Posterior vena cava (tissue), 2 donors: ENCODE data around the gene LETM1. TPM values are rescaled to one million over a fixed set of nuclear protein-coding genes. Genes with fewer than 3 reads are reported as not detected.

ENCODE experiments used
- DNase-seq: peaks from one replicate; pipeline ENCODE4 v3.0.0-alpha.2; 2020; ENCODE audit warnings: low spot score
- intact Hi-C, 2 donors: fragments of 100-400 bp; cut with DNase I; formaldehyde crosslinking; loops; one replicate each; pipeline versions ENCODE4 v1.14.1 to v1.14.2; 2022 to 2023
- total RNA-seq, 2 donors: library from RNA; stranded (reverse); fragmentation: NEBNext Ultra II Directional; extraction: Animal tissue kit (Norgen Biotek cat#: 25700); gene quantifications; one replicate each; pipeline ENCODE4 v1.2.1, GENCODE V29; 2021
- donor health status: DM: yes; HTN: yes; CAD: no.
- donor health status: DM: yes; HTN: yes; CAD: no.

LETM1 gene
- total RNA-seq, 2 donors from 2014 or later, result 22.0 to 25.7 TPM

DNA sequence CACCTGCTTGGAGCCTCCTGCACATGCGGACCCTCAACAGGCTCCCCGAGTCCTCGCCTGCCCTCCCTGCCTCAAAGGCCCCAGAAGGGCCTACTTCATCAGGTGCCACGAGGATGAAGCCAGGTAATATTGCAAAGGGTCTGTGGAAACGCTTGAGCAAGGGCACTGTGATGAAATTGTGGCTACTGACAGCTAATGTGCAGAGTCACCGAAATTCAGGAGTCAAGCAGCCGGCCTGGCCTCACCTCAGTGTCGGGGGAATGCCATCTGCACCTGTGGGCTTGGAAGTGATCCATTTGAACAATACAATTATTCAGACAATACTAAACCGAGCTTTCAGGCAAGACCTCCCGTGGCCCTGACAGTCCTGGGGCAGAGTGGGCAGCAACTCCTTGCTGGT lies 66.0 kb downstream of the LETM1 start:
- intact Hi-C loops, result no loop called here
- no peak for DNase-seq

DNA sequence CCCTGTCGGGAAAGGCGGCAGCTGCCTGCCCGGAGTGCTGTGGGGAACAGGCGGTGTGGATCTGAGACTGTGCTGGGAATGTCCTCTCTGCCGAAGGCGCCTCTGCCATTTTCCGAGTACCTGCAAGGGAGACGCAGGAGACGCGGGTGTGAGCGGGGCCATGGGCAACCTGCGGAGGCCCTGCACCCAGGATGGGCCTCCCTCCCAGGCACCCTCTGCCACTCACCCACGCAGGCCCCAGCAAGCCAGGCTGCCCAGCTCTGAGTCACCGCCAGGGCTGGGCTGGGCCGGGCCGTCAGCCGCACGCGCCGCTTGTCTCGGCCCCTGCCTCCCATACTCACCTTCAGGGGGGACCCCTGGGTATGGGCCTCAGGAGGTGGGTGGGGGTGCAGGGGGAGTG lies 66.4 kb downstream of the LETM1 start:
- intact Hi-C loops, result no loop called here
- no peak for DNase-seq

DNA sequence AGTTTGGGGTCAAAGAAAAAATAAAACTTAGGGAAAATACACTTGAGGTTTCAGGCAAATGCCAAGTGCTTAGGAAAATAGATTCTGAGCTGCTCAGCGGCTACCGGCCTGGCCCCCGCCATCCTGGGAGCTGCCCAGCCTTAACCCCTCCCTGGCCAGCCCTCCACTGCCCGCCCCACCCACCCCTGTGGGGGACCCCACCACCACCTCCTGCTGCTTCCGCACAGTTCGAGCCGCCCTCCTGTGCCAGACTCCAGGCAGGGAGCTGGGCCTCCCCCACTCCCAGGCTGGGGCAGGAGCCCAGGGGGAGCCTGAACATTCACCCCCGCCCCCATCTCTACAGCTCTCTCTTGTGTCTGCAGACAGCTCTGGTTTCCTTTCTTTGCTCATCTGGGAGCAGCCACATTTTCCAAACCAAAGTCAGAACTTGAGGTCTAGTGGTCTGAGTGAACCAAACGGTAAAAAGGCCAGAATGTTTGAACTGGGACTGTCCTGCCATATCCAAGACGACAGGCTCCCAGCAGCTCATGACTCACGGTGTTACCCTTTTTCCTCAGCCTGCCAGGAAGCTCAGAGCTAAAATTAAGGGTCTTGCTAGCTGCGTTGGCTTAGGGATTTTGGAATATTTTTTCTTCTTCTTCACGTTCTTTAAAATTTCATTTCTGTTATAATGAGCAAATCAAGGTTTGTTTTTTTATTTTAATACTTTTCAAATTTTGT lies 67.5 kb downstream of the LETM1 start:
- intact Hi-C loops, result no loop called here

DNA sequence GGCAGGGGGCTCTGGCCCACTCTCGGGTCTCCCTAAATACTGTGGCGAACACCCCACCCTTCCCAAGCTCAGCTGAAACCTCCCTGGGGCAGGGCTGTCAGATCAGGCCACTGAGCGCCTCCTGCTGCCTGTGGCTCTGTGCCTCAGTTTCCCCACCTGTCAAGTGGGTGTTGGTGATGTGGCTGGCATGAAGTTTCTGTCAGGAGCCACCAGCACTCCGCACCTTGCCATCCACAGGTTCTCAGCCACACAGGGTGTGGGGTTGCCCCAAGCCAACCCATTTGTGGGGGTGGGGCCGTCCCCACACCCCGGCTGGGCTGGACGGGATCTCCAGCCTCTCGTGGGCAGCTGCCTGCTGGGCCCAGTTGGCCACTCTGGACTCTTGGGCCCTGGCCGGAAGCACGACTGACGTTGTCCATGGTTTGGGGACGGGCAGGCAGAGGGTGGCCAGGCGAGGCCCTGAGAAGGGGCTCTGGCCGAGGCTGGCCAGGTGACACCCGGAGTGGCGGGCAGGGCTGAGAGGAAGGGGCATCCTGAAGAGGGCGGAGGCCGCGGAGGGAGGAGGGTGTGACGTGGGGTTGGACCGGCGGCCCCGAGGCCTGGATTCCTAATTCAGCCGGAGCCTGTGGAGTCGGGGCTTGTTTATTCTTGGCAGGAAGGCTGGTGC lies 68.4 kb downstream of the LETM1 start:
- intact Hi-C loops, result no loop called here
- no peak for DNase-seq

More for the DNA sequence above, 67.5 kb downstream of the LETM1 start:
- no peak for DNase-seq

DNA sequence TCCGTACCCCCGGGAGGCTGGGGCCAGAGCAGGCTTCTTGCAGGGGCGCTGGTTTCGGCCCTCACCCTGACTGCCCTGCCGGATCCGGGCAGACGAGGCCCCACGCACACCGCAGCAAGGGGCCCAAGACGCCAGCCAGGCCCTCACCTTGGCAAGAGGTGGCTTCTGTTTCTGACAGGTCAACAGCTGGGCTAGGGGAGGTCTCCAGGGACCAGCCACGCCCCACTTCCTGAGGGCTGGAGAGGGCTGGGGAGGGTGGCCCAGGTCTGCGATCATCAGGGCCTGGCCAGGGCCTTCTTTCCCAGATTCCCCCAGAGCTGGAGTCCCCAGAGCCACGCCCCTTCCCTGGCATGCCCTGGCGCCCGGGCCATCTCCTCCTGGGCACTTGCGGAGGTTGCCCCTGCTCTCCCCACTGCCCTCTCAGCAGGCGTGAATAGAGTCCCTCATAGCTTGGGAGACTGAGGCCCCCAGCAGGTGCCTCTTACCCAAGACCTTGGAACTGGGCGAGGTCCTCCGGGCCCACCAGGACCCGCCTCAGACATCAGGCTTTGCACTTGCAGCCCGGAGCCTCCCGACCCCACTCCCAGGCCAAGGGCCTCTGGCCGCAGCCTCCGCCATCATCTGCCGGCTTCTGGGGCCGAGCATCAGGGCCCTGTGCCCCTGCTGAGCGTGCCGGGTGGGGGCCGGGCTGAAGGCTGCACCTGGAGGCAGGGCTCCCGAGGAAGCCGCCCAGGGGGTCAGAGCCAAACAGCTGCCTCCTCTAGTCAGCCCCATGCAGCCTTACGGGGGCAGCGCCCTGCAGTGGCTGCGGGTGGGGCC lies 69.2 kb downstream of the LETM1 start:
- DNase-seq, result no peak
- intact Hi-C loops, result no loop called here

- DNase-seq, result no peak
- intact Hi-C loops, result no loop called here
These were observed 70.4 kb downstream of the LETM1 start for GRCh38 chr4:1785592-1785991.

DNA sequence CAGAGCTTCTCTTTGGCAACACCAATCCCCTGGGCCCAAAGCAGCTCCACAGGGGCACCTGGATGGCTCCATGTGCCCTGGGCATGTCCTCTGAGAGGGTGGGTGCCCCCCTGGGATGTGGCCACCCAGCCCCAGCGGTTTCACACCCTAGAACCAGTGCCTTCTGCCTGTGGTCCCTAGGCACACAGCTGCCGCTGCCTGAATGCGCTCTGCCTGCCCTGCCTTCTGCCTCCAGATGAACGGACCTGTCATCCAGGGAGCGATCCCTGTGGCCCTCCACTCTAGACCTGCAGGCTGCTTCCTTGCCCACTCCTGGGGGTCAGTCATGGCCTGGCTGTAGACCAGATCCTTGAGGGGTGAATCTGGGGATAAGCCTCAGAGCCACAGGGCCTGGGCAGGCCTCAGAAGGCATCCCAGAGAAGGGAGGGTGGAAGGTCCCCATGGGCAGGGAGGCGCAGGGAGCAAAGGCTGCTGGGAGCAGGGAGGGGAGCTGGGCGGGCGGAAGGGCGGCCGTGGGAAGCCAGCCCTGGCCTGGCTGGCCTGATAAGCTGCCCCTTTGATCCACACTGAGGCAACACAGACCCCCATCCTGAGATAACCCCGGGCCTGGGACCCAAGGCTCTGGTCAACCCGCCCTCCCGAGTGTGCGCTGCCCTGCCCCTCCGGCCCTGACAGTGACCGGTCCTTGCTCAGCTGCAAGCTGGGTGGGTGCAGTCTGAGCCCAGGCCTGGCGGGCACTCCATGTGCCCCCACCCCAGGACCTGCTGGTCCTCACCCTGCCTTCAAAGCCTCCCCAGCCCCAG lies 71.0 kb downstream of the LETM1 start:
- no peak for DNase-seq
- intact Hi-C loops, result no loop called here

GRCh38 chr4:1784395-1784788 lies 71.6 kb downstream of the LETM1 start:
- intact Hi-C loops, result no loop called here

DNA sequence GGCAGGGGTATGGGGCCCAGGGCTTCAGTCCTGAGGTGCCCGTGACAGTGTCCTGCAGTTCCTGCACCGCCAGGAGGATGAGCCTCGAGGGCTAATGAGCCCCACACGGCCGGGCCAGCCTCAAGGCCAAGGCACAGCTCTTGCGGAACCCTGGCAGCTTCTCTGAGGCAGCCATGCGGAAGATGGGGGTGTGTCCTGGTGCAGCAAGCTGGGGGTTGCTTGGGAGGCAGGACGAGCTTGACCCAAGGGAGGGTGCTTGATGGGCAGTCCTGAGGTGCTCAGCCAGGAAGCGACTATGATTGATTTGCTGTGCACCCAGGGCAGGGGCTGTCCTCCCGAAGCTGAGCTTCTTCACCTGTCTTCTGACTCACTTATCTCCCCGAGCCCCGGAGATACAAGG lies 72.0 kb downstream of the LETM1 start:
- DNase-seq, result no peak
- intact Hi-C loops, result no loop called here

More at GRCh38 chr4:1784395-1784788, 71.6 kb downstream of the LETM1 start:
- DNase-seq, result no peak

GRCh38 chr4:1783015-1783414 lies 72.9 kb downstream of the LETM1 start:
- no peak for DNase-seq
- intact Hi-C loops, result no loop called here

GRCh38 chr4:1780435-1780834 lies 75.5 kb downstream of the LETM1 start:
- intact Hi-C loops, result no loop called here
- no peak for DNase-seq

DNA sequence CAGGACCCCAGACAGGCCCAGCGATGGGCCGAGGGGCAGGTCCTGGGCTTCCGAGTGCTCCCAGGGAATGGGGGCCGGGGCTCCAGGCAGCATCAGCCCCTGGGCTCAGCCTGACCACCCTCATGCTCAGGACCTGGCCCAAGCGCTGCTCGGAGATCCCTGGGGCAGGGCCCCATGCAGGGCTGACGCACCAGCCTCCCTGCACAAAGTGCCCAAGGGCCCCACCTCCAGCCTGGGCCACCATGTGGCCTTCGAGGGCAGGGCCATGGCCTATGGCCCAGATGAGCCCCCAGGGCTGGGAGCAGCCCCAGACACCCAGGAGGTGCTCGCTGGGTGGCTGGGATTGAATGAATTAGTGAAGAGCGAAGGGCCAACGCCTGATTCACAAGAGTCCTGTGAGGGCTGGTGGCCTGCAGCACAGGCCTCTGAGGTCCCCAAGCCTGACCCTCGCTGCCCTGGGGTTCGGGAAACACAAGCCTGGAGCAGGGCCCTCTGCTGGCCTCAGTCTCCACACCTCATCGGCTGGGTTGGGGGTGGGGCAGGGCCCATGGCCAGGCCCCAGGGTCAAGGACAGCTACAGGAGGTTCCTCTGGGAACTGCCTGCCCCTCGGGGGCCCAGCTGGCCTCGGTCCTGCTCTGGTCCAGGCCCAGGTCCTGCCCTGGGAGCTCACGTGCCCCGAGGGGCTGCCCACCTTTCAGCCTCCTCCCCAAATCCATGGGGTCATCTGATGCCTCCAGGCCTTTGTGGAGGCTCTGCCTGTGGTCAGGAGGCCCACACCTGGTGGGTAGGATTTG lies 76.2 kb downstream of the LETM1 start:
- no peak for DNase-seq
- intact Hi-C loops, result no loop called here

GRCh38 chr4:1778642-1779392 lies 77.1 kb downstream of the LETM1 start:
- intact Hi-C loops, result no loop called here
- no peak for DNase-seq

DNA sequence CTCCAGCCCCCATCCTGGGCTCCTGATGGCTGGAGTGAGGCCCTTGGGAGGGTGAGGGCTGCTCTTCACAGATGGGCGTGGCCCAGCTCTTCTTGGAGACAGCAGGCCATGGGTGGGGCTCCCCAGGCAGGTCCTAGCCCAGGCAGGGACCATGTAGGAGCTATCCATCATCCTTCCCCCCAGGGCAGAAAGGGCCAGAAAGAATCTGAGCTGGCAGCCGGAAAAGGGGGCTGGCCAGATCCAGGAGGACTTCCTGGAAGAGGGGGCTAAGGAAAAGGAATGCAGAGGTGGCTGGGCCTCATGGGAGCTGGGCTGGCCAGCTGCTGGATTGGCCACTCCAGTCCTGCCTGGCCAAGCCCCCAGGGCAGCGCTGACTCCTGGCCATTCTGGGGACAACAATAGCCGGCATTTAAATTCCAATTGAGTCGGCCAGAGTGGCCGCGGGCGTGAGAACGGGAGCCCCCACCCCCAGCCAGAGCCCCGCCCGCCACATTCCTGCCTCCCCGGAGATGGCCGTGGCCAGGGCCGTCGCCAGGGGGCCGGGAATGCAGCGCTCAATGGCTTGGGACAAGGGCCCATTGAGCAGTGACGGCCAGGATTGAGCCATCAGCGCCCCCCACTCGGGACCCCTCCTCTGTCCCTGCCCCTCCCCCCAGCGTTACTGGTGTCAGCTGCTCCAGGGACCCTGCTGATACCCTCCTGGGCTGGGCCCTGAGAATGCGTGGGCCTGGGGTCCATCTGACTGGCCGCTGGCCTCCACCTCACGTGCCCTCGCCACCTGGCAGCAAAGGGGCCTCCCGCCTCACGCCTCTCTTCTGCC lies 77.9 kb downstream of the LETM1 start:
- intact Hi-C loops, result no loop called here
- DNase-seq, result no peak

DNA sequence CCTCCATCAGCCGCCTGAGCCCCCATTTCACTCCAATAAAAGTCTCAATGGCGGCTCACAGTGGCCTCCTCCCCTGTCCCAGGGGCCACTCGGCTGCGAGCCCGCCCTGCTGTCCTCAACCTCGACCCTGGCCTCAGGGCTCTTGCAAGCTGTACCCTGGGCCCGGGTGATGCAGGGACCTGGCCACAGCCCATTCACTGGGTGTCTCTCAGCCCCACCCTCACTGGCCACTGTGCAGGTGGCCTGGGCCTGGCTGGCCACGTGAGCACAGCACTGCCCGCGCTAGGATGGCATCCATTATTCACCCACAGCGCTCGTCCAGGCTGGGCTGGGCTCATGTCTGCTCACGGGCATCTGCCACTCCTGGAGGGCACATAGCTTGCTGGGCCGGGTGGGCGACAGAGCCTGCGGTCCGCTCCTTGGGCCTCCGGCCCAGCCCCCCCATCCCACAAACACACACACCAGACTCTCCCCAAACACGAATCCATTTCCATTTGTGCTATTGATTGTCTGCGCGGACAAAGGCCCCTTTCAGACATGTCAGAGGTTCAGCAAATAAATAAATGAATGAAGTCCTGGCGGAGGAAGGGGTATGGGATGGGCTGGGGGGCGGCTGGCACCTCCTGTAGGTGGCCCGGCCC lies 79.3 kb downstream of the LETM1 start:
- intact Hi-C loops, result no loop called here

DNA sequence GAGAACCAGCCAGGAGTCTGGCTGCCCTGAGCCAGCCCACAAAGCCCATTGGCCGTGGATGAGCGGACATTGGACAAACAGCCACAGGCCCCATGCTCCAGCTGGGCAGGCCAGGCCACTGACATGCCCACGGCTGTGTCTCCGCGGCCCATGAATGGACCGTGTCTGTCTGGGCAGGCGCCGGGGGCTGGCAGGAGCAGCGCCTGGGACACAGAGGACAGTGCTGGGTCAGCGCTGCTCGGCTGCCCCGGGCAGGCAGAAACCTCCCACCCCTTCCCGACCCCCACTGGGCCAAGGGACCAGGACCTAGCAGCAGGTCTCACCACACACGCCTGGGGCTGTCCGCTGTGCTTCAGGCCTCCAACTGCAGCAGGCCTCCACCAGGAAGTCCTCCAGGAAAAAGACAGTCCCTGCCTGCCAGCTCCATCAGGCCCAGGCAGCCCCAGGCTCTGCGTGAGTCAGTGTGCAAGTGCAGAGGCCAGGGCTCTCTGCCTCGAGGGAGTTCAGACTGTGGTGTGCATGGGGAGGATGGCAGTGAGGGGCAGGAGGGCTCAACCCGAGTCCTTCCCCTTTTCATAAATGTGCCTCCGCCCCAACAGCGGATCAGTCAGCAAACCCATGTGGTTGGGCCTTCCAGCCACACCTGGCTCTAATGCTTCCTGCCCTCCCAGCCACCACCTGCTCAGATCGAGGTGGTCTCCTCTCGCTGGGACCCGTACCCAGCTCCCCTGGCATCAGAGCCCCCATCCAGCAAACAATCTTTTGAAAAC lies 80.0 kb downstream of the LETM1 start:
- intact Hi-C loops, result no loop called here
- DNase-seq, result no peak

More for the DNA sequence above, 79.3 kb downstream of the LETM1 start:
- no peak for DNase-seq
